ENCODE data around the gene LRRC75A. TPM values are rescaled to one million over a fixed set of nuclear protein-coding genes. Genes with fewer than 3 reads are reported as not detected.
"Not testable (repeated sequence)": the region's sequence is repeated elsewhere in the genome, so short reads cannot be mapped to it uniquely, and the experiment has no call there.

The LRRC75A gene
- total RNA-seq, 1 donor from 2014 or later, result 1.4 TPM

GRCh38 chr17:16460796-16461605, 31.0 kb downstream of the LRRC75A start:
- intact Hi-C loops (cut with DNase I), result no loop called here
- DNase-seq (ENCODE audit: low spot score), result no peak

- intact Hi-C loops (cut with DNase I), result no loop called here
- DNase-seq (ENCODE audit: low spot score), result no peak
These were observed 32.0 kb downstream of the LRRC75A start for GRCh38 chr17:16459855-16460550.

DNA sequence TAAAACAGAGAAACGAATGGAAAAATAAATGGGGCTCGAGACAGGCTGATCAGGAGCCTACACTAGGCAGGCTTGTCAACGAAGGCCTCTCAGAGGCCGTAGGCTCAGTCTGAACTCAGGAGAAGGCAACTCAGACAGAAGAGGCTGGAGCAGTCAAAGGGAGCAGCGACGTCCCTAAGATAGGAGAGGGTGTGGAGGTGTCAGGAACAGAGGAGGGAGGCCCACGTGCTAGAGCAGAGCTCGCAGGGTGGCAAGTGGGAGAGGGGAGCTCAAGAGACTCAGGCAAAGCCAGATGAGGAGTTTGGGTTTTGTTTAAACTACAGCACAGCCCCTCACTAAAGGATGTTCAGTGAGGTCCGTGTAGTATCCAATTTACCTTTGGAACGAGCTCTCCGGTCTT, 32.7 kb downstream of the LRRC75A start:
- intact Hi-C loops (cut with DNase I), result no loop called here
- DNase-seq (ENCODE audit: low spot score), result no peak

DNA sequence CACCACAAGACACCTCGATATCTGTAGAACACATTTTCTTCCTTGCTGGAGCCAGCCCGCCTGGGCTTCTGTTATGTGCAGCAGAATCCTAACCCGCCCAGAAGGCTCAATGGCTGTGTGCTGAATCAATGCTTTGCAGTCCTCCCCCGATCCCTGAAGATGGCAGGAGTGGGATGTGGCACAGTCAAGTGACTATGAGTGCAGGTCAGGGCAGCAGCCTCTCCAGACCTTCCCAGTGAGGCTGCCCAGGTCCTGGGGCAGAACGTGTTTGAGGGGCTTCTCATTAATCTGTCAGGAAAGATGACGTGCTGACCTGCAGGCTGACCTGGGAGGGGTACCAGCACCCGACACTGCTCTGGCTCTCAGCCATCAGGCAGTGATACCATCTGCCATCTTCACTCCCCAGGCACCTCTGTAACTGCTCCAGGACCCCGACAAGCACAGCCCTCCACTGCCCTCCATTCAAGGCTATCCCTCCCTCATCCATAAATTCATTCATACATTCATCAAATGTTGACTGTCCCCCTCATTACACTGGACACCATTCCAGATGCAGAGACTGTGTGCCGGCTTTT, 35.2 kb downstream of the LRRC75A start:
- intact Hi-C loops (cut with DNase I), result no loop called here
- no peak for DNase-seq (ENCODE audit: low spot score)

DNA sequence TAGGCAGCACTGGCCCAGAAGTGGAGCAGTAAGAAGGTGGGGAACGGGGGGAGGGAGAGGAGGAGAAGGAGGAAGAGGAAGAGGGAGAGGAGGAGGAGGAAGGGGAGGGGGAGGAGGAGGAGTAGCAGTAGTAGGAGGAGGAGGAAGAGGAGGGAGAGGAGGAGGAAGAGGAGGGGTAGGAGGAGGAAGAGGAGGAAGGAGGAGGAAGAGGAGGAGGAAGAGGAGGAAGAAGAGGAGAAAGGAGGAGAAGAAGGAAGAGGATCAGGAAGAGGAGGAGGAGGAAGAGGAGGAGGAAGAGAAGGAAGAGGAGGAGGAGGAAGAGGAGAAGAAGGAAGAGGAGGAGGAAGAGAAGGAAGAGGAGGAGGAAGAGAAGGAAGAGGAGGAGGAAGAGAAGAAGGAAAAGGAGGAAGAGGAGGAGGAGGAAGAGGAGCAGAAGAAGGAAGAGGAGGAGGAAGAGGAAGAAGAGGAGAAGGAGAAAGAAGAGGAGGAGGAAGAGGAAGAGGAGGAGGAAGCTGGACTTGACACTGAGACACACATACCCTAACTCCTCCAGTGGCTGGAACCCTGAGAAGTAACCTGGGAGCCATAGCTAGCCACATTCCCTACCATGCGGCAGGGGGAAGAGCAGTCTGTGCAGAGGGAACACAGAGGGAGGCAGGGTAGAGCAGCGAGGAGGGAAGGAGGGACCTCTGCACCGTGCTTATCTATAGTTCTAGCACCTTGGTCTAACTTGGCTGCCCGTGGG, 35.8 kb downstream of the LRRC75A start:
- intact Hi-C loops (cut with DNase I), result no loop called here

DNA sequence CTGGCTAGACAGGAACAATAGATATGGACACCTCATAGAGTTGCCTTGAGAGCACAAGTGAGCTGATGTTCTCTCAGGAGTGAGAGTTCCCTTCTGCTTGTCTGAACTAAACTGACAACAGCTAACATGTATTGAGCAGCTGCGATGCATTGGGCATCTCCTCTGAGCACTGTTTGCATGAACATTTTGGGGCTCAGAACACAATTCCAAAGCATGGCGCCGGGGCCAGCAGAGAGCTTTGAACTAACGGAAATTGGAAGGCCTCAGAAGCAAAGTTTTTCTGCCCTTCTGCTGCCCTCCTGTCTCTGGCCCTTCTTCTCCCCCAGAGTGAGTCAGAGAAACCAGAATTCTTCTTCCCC, 38.5 kb downstream of the LRRC75A start:
- no peak for DNase-seq (ENCODE audit: low spot score)
- intact Hi-C loops (cut with DNase I), result loop anchor here (1.0 kb wide), 1 partner anchor 69 kb away; no protein-coding TSS in a partner anchor

More for the DNA sequence above, 35.8 kb downstream of the LRRC75A start:
- no peak for DNase-seq (ENCODE audit: low spot score)

- DNase-seq (ENCODE audit: low spot score); intact Hi-C loops (cut with DNase I): not testable (repeated sequence)
These were observed 39.7 kb downstream of the LRRC75A start for GRCh38 chr17:16452268-16452667.

DNA sequence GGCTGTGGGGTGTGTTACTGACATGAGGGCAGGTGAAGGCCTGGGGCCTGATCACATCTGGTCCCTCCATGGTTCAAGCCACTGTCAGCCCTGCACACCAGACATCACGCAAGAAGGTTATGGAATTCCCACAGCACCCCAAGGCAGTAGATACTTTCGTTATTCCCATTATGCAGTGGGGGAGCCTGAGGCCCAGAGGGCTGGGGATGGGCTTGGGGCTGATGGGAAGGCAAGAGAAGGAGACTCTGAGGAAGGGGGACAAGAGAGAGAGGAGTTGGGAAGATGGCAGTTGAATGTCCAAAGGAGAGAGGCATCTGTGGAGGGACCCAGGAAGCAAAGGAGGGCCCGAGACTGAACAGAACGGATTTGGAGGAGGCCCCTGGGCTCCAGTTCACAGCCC, 42.0 kb downstream of the LRRC75A start:
- intact Hi-C loops (cut with DNase I), result no loop called here

GRCh38 chr17:16449121-16449570, 42.8 kb downstream of the LRRC75A start:
- DNase-seq (ENCODE audit: low spot score), result no peak
- intact Hi-C loops (cut with DNase I), result no loop called here

More for the DNA sequence above, 42.0 kb downstream of the LRRC75A start:
- DNase-seq (ENCODE audit: low spot score), result no peak

DNA sequence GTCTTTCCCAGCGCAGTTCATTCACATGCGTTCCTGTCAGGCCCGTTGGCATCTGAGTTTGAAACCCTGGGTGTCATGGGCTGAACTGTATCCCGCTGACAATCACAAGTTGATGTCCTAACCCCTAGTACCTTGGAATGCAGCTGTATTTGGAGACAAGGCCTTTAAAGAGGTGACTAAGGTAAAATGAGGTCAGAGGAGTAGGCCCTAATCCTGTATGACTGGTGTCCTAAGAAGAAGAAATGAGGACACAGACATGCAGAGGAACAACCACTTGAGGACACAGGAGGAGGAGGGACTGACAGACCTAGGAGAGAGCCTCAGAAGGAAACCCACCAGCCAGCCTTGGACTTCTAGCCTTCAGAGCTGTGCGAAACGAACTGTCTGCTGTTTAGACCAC, 43.5 kb downstream of the LRRC75A start:
- no peak for DNase-seq (ENCODE audit: low spot score)
- intact Hi-C loops (cut with DNase I), result no loop called here

DNA sequence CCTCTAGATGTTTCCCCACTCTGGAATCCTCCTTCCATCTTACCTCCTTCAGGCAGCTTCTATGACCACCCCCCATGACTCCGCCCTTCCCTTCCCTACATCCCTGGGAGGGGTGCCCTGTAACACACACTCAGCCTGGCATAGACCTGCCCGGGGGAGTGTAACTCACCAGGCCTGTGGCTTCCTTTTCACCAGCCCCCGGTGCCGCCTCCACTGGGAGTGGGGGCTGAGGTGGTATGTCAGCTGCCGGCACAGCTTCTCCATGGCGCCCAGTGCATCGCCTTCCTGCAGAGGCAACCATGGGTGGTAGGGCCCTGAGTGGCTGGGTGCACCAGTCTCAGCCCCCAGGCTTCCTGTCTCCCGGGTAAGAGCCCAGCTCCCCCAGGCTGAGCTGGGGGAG, 44.3 kb downstream of the LRRC75A start:
- no peak for DNase-seq (ENCODE audit: low spot score)
- intact Hi-C loops (cut with DNase I), result no loop called here

DNA sequence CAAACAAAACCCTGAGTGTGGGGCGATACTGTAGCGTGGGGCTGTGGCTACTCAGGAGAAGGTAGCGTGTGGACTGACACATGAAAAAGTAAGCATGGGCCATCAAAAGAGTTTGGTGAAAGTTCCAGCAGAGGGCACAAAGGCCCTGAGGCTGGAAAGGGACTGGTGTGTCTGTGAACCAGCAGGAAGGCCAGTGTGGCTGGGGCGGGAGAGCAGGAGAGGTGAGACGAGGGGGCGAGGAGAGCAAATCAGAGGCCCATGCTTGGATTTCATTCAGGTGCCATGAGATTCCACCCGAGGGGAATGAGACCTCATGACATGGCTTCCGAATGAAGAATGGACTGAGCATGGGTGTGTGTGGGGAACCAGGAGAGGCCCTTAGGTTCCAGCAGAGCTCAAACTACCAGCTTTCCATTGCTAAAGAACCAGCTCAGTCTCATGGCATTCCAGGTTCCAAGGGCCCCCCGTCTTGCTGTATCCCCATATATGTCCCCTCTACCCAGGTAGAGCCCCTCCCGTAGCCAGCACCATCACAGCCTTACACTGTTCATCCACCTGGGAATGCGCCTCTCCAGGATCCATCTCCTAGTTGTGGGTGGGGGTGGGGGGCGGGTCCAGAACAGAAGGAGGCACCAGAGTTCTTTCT, 45.5 kb downstream of the LRRC75A start:
- DNase-seq (ENCODE audit: low spot score), result no peak
- intact Hi-C loops (cut with DNase I), result no loop called here

GRCh38 chr17:16444258-16444886, 47.6 kb downstream of the LRRC75A start:
- intact Hi-C loops (cut with DNase I), result no loop called here
- DNase-seq (ENCODE audit: low spot score), result no peak

DNA sequence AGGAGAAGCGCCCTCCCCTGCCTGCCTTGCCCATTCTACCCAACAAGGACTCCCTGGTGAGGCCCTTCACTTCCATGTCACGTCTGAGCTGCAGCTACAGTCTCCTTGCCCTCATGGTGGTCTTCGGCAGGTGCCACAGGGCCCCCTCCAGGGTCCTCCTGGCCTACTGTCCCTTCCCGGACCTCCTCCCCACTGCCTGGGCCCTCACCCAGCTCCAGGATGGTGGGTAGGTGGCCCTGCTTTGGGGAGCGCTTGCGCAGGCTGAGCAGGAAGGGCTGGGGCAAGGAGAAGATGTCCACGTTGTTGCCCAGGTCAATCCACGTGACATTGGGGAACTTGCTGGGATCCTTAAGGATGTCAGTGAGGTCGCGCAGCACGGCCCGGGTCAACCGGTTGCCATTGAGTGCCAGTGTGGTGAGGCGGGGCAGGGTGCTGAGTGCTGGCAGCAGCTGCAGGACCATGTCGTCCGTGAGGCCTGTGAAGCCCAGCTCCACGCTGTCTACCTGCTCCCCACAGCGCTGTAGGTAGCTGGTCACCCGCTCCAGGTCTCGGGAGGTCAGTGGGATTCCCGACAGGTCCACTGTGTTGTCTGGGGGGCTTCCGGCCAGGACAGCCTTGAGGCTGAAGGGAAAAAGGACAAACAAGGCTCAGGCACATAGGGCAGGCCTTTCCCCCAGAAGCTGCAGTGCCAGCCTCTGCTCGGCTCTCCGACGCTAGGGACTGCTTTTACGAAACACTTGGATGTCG, 48.3 kb downstream of the LRRC75A start:
- intact Hi-C loops (cut with DNase I), result no loop called here
- no peak for DNase-seq (ENCODE audit: low spot score)

DNA sequence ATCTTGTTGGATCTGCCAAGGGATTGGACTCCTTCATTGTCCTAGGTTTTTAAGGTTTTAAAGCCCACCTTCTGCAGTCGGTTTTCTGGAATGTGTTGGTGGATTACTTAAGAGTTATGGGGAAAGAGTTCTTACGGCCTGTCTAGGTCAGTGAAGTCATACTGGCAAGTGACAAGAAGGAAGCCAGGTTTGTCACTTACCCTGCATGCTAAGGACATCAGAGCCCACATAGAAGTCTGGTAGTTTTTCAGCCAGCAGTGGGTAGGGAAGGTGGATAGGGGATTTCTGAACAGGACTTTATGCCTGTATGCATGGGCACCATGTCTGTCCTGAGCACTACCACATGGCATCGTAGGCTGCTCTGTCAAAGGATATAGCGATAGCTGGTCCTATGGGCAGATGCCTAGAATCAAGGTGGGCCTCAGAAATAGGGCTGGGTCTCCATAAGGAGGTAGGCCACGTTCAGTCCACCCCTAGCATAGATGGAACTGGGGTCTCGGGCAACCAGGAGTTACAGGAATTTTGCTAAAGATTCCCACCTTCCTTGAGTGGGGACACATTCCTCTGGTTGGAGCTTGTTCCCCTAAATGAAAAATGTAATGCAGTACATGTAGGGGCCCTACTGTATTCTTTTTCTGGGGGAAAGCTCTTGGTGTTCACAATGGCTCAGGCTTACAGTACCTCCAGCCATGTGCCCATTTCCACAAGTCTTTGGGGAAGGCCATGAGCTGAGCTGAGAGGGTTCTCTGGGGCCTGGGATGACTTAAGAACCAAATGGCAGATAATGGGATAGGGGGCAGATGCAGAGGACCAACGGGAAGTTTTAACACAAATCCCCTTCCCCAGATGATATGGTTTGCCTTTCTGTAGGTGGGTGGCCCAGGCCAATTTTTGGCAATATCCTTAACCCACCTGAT, 49.1 kb downstream of the LRRC75A start:
- no peak for DNase-seq (ENCODE audit: low spot score)
- intact Hi-C loops (cut with DNase I), result no loop called here

- intact Hi-C loops (cut with DNase I), result no loop called here
- no peak for DNase-seq (ENCODE audit: low spot score)
These were observed 49.9 kb downstream of the LRRC75A start for GRCh38 chr17:16442141-16442540.

GRCh38 chr17:16440901-16441629, 50.9 kb downstream of the LRRC75A start:
- no peak for DNase-seq (ENCODE audit: low spot score)
- intact Hi-C loops (cut with DNase I), result no loop called here
